Measurements from ENCODE around the gene RAB44.

DNA sequence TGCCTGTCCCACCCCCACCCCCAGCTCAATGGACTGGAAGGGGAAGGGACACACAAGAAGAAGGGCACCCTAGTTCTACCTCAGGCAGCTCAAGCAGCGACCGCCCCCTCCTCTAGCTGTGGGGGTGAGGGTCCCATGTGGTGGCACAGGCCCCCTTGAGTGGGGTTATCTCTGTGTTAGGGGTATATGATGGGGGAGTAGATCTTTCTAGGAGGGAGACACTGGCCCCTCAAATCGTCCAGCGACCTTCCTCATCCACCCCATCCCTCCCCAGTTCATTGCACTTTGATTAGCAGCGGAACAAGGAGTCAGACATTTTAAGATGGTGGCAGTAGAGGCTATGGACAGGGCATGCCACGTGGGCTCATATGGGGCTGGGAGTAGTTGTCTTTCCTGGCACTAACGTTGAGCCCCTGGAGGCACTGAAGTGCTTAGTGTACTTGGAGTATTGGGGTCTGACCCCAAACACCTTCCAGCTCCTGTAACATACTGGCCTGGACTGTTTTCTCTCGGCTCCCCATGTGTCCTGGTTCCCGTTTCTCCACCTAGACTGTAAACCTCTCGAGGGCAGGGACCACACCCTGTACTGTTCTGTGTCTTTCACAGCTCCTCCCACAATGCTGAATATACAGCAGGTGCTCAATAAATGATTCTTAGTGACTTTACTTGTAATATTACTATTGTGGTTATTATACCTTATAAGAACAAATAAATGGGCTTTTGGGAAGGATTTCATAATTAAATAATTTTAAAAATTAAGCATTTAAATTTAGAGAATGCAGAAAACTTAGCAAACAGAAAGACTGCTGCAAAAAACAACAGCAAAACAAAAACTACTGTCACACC is 10.7 kb upstream of the RAB44 start:
- TF ChIP-seq, protein P1, sequence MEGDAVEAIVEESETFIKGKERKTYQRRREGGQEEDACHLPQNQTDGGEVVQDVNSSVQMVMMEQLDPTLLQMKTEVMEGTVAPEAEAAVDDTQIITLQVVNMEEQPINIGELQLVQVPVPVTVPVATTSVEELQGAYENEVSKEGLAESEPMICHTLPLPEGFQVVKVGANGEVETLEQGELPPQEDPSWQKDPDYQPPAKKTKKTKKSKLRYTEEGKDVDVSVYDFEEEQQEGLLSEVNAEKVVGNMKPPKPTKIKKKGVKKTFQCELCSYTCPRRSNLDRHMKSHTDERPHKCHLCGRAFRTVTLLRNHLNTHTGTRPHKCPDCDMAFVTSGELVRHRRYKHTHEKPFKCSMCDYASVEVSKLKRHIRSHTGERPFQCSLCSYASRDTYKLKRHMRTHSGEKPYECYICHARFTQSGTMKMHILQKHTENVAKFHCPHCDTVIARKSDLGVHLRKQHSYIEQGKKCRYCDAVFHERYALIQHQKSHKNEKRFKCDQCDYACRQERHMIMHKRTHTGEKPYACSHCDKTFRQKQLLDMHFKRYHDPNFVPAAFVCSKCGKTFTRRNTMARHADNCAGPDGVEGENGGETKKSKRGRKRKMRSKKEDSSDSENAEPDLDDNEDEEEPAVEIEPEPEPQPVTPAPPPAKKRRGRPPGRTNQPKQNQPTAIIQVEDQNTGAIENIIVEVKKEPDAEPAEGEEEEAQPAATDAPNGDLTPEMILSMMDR (IDR thresholded peaks at IDR 0.05): no peak
- no peak for TF ChIP-seq ZFX (IDR thresholded peaks at IDR 0.05; ENCODE audit: borderline replicate concordance)
